ENCODE data around the gene TTLL3.

TTLL3 gene

GRCh38 chr3:9786825-9787669, 23.0 kb upstream of the TTLL3 start:
- Mint-ChIP-seq H3K4me1 (peaks cover 30 to 60% of the 10 kb centered on the region in 2 donors), H3K36me3 (peaks cover 61 to 74% of the 10 kb centered on the region in 2 donors), H3K4me3 (no peak overlapping the region), H3K9me3 (no peaks in the 10 kb centered on the region), H3K27me3 (no peaks in the 10 kb centered on the region), H3K27ac (peak overlapping the region; percentile 37)
- no peak for DNase-seq
- no peak for ATAC-seq (replicated peaks)

DNA sequence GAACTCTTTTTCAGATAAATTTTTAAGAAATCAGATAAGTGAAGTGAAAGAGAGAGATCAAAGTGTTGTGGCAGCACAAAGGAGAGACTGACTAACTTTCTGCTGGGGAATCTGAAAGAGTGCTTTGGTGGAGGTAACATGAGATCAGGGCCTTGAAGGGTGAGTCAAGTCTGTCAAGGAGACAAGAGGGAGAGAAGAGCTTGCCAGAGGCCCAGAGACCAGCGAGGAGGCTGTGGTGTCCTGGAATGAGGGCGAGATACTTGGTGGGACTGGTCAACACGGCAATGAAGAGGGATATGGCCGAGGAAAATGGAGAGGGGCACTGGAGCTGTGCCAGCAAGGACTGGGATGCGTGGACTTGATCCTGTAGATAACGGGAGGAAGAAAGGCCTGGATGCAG, 22.3 kb upstream of the TTLL3 start:
- H3K27me3 Mint-ChIP-seq = no peaks in the 10 kb centered on the region
- H3K36me3 Mint-ChIP-seq = peaks cover 59 to 71% of the 10 kb centered on the region in 2 donors
- H3K4me3 Mint-ChIP-seq = no peak overlapping the region
- H3K4me1 Mint-ChIP-seq = peaks cover 23 to 55% of the 10 kb centered on the region in 2 donors
- H3K9me3 Mint-ChIP-seq = no peaks in the 10 kb centered on the region
- H3K27ac Mint-ChIP-seq = peak overlapping the region; percentile 73
- DNase-seq = no peak
- ATAC-seq (replicated peaks) = no peak

GRCh38 chr3:9791127-9791526, 18.9 kb upstream of the TTLL3 start:
- Mint-ChIP-seq H3K4me1 (peaks cover 37 to 73% of the 10 kb centered on the region in 2 donors), H3K27me3 (no peaks in the 10 kb centered on the region), H3K27ac (no peak overlapping the region), H3K9me3 (peaks cover 0 to 4% of the 10 kb centered on the region in 2 donors), H3K36me3 (peaks cover 64 to 76% of the 10 kb centered on the region in 2 donors), H3K4me3 (peak overlapping the region; percentile 89 to 97)
- no peak for DNase-seq
- no peak for ATAC-seq (replicated peaks)

DNA sequence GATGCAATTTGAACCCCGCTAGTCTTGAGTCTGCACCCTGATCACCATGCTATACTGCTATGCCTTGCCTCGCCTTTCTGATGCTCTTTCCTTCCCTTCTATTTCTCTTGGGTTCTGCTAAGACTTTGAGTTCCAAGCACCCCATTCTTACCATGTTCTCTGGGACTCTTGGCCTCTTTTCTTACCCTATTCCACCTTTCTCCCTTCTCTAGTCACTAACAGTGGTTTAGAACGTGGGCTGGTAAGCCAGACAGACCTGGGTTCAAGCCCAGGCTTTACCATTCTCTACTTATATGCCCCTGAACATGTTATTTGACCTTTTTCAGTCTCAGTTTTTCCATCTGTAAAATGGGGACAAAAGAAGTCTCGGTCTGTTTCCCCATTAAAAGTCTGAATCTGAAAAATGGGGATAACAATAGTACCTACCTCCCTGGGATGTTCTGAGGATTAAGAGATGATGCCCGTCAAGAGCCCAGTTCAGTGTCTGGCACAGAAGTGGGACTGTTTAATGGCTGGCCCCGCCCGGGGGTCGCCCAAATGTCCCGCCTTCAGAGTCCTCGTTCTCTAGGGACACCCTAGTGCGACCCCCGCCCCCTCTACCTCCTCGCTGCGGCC, 18.2 kb upstream of the TTLL3 start:
- ATAC-seq (replicated peaks) = no peak
- peak overlapping the region; percentile 89 to 97 for H3K4me3 Mint-ChIP-seq

DNA sequence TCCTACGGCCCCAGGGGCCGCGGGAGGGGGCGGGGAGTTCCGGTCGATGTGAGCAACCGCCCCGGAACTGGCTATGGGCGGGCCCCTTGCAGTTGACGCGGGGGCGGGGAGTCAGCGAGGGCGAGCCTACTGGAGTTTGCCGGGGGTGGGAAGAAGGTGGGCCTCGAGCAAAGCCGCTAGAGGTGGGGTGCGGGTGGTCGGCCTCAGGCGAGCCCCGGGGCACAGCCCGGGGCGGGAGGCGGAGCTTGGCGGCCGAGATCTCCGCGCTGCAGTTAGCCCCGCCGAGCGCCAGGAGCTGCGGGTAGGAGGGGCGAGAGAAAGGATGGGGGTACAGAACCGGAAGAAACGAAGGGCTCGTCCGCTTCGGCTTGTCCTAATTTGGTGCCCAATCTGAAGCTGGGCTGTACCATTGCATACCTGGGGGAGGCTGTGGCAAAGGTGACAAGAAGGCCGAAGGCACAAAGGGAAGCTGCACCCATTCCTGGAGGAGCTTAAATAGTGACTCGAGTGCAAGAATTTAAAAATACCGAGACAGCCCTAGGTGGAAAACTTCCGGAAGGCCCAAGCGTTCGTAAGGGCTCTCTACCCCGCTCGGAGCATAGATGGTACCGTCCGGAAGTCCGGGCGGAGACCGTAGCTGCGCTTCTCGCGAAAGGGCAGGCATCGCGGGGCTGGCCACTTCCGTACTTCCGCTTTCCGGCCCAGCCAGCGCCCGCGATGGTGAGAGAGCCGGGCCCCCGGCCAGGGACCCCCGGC, 17.5 kb upstream of the TTLL3 start, which contains the start of the genes ARPC4 and TADA3:
TSS of gene ARPC4 (plus strand) at position 678 of the 756 bp plus-strand sequence. CDS start at position 718, 40 bp downstream.
TSS of gene TADA3 (minus strand) at position 69 of the 756 bp plus-strand sequence. CDS start 1,007 bp downstream, outside the sequence.
- Mint-ChIP-seq H3K9me3 (peaks cover 0 to 4% of the 10 kb centered on the region in 2 donors), H3K27me3 (no peaks in the 10 kb centered on the region), H3K4me1 (peaks cover 41 to 74% of the 10 kb centered on the region in 2 donors), H3K36me3 (peaks cover 55 to 73% of the 10 kb centered on the region in 2 donors), H3K27ac (peak within 1 kb of the TSS; percentile 100), H3K4me3 (peak within 1 kb of the TSS; percentile 89 to 97)
- DNase-seq = peak; percentile 91
- peak; percentile 71 to 76 for ATAC-seq (replicated peaks)

More for the DNA sequence above, 18.2 kb upstream of the TTLL3 start:
- no peaks in the 10 kb centered on the region for H3K27me3 Mint-ChIP-seq
- H3K36me3 Mint-ChIP-seq = peaks cover 58 to 73% of the 10 kb centered on the region in 2 donors
- no peak for DNase-seq
- peak overlapping the region; percentile 100 for H3K27ac Mint-ChIP-seq
- H3K4me1 Mint-ChIP-seq = peaks cover 36 to 73% of the 10 kb centered on the region in 2 donors
- H3K9me3 Mint-ChIP-seq = peaks cover 0 to 4% of the 10 kb centered on the region in 2 donors

DNA sequence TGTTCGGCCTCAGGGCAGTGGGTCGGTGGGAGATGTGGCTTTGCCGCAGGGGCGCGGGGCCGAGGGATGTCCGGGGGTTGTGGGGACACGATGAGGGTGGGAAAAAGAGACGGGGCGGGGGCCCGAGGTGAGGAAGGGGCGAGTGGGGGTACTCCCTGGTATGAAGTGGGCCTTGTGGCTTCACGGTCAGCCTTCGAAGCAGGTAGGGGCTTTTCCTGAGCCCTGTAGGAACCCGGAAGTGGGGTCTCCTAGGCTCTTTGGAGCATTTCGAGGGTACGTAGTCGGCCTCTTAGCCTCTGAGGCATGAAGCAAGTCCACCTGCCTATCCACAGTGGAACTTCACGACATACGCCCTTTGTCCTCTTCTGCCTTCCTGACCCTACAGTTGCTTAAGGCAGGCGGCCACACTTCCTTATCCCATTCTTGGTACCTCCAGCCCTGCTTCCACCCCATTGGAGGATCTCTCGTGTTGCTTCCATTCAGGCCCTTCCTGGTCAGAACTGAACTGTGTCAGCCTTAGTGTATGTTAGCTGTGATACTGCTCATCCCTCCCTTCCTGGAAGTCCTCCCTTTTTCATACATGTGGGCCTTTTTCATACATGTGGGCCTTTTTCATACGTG, 16.8 kb upstream of the TTLL3 start:
- Mint-ChIP-seq H3K36me3 (peaks cover 57 to 76% of the 10 kb centered on the region in 2 donors), H3K27ac (peak overlapping the region; percentile 100), H3K4me3 (peak overlapping the region; percentile 89 to 97), H3K4me1 (peaks cover 39 to 75% of the 10 kb centered on the region in 2 donors), H3K27me3 (no peaks in the 10 kb centered on the region), H3K9me3 (peaks cover 0 to 4% of the 10 kb centered on the region in 2 donors)
- no peak for DNase-seq
- ATAC-seq (replicated peaks) = peak; percentile 4 to 12

DNA sequence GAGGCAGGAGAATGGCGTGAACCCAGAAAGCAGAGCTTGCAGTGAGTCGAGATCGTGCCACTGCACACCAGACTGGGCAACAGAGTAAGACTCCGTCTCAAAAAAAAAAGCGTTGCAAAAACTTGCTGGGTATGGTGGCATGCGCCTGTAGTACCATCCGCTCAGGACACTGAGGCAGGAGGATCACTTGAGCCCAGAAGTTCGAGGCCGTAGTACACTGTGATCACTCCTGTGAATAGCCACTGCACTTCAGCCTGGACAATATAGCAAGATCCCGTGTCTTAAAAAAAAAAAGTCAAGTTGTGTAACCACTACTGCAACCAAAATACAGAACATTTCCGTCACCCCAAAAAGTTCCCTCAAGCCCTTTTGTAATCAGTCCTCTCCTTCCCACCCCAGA, 15.7 kb upstream of the TTLL3 start:
- peaks cover 0 to 4% of the 10 kb centered on the region in 2 donors for H3K9me3 Mint-ChIP-seq
- peaks cover 39 to 71% of the 10 kb centered on the region in 2 donors for H3K4me1 Mint-ChIP-seq
- peak overlapping the region; percentile 89 to 97 for H3K4me3 Mint-ChIP-seq
- H3K27ac Mint-ChIP-seq = peak overlapping the region; percentile 100
- DNase-seq (no peak), ATAC-seq (replicated peaks) (no peak)
- peaks cover 53 to 72% of the 10 kb centered on the region in 2 donors for H3K36me3 Mint-ChIP-seq
- H3K27me3 Mint-ChIP-seq = no peaks in the 10 kb centered on the region

GRCh38 chr3:9795207-9795606, 14.9 kb upstream of the TTLL3 start:
- DNase-seq (peak; percentile 68), ATAC-seq (replicated peaks) (peak; percentile 68 to 74)
- peak overlapping the region; percentile 89 to 97 for H3K4me3 Mint-ChIP-seq
- peaks cover 48 to 69% of the 10 kb centered on the region in 2 donors for H3K36me3 Mint-ChIP-seq
- peaks cover 36 to 63% of the 10 kb centered on the region in 2 donors for H3K4me1 Mint-ChIP-seq
- H3K9me3 Mint-ChIP-seq = peaks cover 0 to 4% of the 10 kb centered on the region in 2 donors
- H3K27me3 Mint-ChIP-seq = no peaks in the 10 kb centered on the region
- H3K27ac Mint-ChIP-seq = peak overlapping the region; percentile 100

DNA sequence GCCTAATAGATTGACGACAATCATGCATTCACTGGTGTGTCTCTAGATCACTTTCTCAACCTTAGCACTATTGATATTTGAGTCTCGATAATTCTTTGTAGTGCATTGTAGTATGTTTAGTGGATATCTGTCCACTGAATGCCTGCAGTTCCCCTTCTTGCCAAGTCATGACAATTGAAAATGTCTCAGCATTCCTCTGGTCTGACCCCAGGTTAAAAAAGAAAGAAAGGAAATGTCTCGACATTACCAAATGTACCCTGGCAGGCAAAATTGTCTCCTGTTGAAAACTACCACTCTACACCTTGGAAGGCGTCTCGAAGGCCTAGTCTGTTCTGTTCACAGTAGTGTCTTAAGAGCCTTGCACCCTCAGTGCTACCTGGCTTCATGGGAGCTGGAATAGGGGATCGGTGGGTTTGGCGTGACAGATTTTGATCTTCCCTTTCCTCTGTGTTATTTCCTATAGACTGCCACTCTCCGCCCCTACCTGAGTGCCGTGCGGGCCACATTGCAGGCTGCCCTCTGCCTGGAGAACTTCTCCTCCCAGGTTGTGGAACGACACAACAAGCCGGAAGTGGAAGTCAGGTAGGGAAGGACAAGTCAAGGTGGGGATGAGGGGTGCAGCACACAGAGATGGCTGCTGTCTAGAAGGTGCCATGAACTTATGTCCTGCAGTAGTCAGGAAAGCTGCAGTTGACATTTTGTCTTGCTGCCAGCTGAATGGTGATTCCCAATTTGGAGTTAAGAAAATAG, 12.7 kb upstream of the TTLL3 start:
- Mint-ChIP-seq H3K4me3 (peak overlapping the region; percentile 8 to 22), H3K27ac (peak overlapping the region; percentile 65), H3K27me3 (no peaks in the 10 kb centered on the region), H3K4me1 (peaks cover 24 to 43% of the 10 kb centered on the region in 2 donors), H3K9me3 (peaks cover 0 to 4% of the 10 kb centered on the region in 2 donors), H3K36me3 (peaks cover 41 to 66% of the 10 kb centered on the region in 2 donors)
- DNase-seq (no peak), ATAC-seq (replicated peaks) (no peak)

DNA sequence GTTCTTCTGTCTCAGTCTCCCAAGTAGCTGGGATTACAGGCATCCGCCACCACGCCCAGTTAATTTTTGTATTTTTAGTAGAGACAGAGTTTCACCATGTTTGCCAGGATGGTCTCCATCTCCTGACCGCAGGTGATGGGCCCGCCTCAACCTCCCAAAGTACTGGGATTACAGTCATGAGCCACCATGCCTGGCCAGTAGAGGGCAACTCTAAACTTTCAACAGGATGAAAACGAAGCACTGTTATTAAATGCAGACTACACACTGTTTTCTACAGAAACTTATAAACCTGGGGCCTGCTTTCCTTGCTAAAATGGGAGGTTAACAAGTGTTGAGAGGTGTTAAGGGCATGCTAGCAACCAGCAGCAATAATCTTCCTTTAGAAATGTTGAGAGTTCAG, 9.5 kb upstream of the TTLL3 start:
- Mint-ChIP-seq H3K9me3 (no peaks in the 10 kb centered on the region), H3K4me3 (no peak overlapping the region), H3K4me1 (peaks cover 24 to 43% of the 10 kb centered on the region in 2 donors), H3K27ac (no peak overlapping the region), H3K36me3 (peaks cover 40 to 59% of the 10 kb centered on the region in 2 donors), H3K27me3 (no peaks in the 10 kb centered on the region)
- DNase-seq (no peak), ATAC-seq (replicated peaks) (no peak)

- H3K36me3 Mint-ChIP-seq = peaks cover 44 to 58% of the 10 kb centered on the region in 2 donors
- ATAC-seq (replicated peaks) (no peak), DNase-seq (no peak)
- peaks cover 30 to 44% of the 10 kb centered on the region in 2 donors for H3K4me1 Mint-ChIP-seq
- no peaks in the 10 kb centered on the region for H3K27me3 Mint-ChIP-seq
- H3K27ac Mint-ChIP-seq = peak overlapping the region; percentile 89
- H3K4me3 Mint-ChIP-seq = no peak overlapping the region
- no peaks in the 10 kb centered on the region for H3K9me3 Mint-ChIP-seq
Measured at GRCh38 chr3:9803494-9803893, 6.6 kb upstream of the TTLL3 start.

DNA sequence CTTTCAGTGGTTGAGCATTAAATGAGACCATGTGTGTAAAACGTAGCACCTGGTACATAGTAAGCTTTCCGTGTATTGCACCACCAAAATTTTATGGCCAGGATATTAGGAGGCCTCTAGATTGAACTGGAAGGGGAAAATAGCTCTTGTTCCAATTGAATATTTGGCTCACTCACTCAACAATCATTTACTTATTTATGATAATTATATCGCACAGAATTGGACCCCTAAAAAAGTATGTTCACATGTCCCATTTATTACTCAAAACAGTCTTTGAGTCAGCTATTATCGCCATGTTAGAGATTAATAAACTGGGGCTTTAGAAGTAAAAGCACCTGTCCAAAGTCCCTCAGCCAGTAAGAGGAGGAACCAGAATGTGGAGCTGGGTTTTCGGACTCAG, 5.1 kb upstream of the TTLL3 start:
- H3K36me3 Mint-ChIP-seq = peaks cover 46 to 62% of the 10 kb centered on the region in 2 donors
- no peak for ATAC-seq (replicated peaks)

DNA sequence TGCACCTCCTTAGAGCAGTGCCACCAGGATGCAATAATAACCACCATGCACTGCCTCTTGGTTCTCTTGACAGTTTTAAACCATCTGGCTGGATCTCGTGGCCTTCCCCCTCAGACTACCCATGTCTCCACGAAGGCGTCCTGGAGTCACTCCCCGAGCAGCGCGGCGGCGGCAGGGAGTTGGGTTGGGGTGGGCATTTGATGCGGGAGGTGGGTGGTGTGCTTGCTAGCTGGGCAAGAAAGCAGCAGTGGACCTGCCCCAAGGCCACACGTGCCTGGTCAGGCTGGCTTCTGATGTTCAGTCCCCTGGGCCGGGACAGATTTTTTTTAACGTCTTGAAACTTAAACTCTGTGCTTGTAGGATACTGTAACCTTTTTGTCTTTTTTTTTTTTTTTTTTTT, 3.9 kb upstream of the TTLL3 start:
- no peak overlapping the region for H3K4me3 Mint-ChIP-seq
- H3K9me3 Mint-ChIP-seq = no peaks in the 10 kb centered on the region
- no peaks in the 10 kb centered on the region for H3K27me3 Mint-ChIP-seq
- peak overlapping the region; percentile 86 for H3K27ac Mint-ChIP-seq
- ATAC-seq (replicated peaks) (no peak), DNase-seq (no peak)
- H3K36me3 Mint-ChIP-seq = peaks cover 49 to 66% of the 10 kb centered on the region in 2 donors
- peaks cover 49 to 69% of the 10 kb centered on the region in 2 donors for H3K4me1 Mint-ChIP-seq

More for the DNA sequence above, 5.1 kb upstream of the TTLL3 start:
- H3K4me3 Mint-ChIP-seq = no peak overlapping the region
- no peaks in the 10 kb centered on the region for H3K27me3 Mint-ChIP-seq
- no peak for DNase-seq
- no peaks in the 10 kb centered on the region for H3K9me3 Mint-ChIP-seq
- H3K4me1 Mint-ChIP-seq = peaks cover 41 to 58% of the 10 kb centered on the region in 2 donors
- no peak overlapping the region for H3K27ac Mint-ChIP-seq

All from stimulated activated naive B cell treated with anti-CD40 and anti-IgM and Interleukin-4, amounts not matched to agents 10 μg/mL and 1 μg/mL and 100 μg/mL, for 72 hours (primary cell).